ENCODE measurements around the gene IPCEF1. TPM values are rescaled to one million over a fixed set of nuclear protein-coding genes. Genes with fewer than 3 reads are reported as not detected.

IPCEF1 gene
- total RNA-seq, 4 donors from 2014 or later = 34.4 to 86.4 (median 73.6) TPM

DNA sequence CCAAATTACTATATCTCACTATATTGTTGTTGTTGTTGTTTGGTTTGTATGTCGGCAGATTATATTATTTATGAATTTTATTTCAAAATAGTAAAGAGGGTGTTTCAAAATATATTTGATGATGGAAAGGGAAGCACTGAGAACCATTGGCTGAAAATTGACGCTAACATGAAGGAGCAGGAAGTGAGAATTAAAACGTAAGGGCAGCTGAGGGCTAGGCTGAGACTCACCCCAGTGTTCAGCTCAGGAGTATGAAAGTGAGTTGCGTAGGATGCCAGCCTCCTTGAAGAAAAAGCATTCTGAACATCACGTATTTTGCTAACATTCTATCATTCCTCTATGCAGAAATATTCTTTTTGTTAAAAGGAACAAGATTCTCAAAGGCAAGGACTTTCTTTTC lies 10.7 kb upstream of the IPCEF1 start:
- Histone ChIP-seq H3K9me3 (no peaks in the 10 kb centered on the region), H3K4me3 (replicated peaks in 1 of 3) (no peak overlapping the region), H3K4me1 (peaks cover 0 to 7% of the 10 kb centered on the region in 2 donors), H3K36me3 (no peaks in the 10 kb centered on the region), H3K27me3 (no peaks in the 10 kb centered on the region), H3K27ac (no peak overlapping the region)
- intact Hi-C loops (cut with DNase I) = no loop called here
- 92 to 94% methylated on average over 5 of the region's 5 CpGs for WGBS, 2 donors
- TF ChIP-seq CTCF (IDR thresholded peaks at IDR 0.05) (no peak), POLR2A (IDR thresholded peaks at IDR 0.05) (no peak)
- no peak for DNase-seq

DNA sequence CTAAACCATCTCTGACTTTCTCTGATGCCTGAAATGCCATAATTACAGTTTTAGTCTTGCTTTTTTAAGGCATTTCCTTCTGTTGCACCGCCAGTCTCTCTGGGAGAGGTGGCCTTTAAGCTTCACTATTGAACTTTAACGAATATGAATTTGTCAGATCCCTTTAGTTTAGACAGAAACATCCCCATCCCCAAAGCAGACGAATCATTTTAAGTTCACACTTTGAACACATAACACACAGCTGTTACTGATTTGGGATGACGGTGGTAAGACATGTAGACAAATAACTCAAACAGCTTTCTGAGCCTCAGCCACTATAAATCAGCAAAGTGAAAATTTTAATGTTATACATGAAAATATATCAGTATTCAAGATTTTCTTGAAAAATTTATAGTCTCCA lies 7.2 kb upstream of the IPCEF1 start:
- no peak for TF ChIP-seq CTCF (IDR thresholded peaks at IDR 0.05)
- TF ChIP-seq POLR2A (IDR thresholded peaks at IDR 0.05) = no peak
- Histone ChIP-seq H3K27me3 (no peaks in the 10 kb centered on the region), H3K4me3 (replicated peaks in 1 of 3) (no peak overlapping the region), H3K9me3 (no peaks in the 10 kb centered on the region), H3K27ac (no peak overlapping the region), H3K4me1 (peaks cover 0 to 7% of the 10 kb centered on the region in 2 donors), H3K36me3 (no peaks in the 10 kb centered on the region)
- WGBS, 2 donors = 80 to 81% methylated on average over 4 of the region's 4 CpGs
- intact Hi-C loops (cut with DNase I) = no loop called here
- no peak for DNase-seq

DNA sequence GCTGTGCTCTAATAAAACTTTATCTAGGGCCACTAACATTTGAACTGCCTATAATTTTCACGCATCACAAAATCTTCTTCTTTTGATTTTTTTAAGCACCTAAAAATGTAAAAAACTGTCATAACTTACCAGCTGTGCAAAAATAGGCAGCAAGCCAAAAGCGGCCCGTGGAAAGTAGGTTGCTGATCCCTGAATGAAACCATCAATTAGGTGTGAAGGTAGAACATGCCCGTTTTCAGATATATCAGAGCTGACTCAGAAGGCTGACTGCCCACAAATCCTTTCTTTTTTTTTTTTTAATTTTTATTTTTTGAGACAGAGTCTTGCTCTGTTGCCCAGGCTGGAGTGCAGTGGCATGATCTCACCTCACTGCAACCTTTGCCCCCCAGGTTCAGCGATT lies 4.9 kb upstream of the IPCEF1 start:
- 93 to 94% methylated on average over 5 of the region's 5 CpGs for WGBS, 2 donors
- Histone ChIP-seq H3K27ac (no peak overlapping the region), H3K36me3 (no peaks in the 10 kb centered on the region), H3K9me3 (no peaks in the 10 kb centered on the region), H3K4me3 (replicated peaks in 1 of 3) (no peak overlapping the region), H3K27me3 (no peaks in the 10 kb centered on the region), H3K4me1 (no peaks in the 10 kb centered on the region)
- no peak for DNase-seq
- TF ChIP-seq POLR2A (IDR thresholded peaks at IDR 0.05) = no peak
- no peak for TF ChIP-seq CTCF (IDR thresholded peaks at IDR 0.05)
- intact Hi-C loops (cut with DNase I) = no loop called here

DNA sequence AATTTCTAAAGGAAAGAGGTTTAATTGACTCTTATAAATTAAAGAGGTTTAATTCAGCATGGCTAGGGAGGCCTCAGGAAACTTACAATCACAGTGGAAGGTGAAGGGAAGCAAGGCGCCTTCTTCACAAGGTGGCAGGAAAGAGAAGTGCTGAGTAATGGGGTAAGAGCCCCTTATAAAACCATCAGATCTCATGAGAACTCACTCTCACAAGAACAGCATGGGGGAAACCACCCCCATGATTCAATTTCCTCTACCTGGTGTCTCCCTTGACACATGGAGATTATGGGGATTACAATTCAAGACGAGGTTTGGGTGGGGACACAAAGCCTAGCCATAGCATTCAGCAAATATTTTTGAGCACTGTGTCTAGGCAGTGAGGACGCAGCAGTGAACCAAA lies 3.9 kb upstream of the IPCEF1 start:
- Histone ChIP-seq H3K27me3 (no peaks in the 10 kb centered on the region), H3K4me3 (replicated peaks in 1 of 3) (no peak overlapping the region), H3K4me1 (no peaks in the 10 kb centered on the region), H3K36me3 (no peaks in the 10 kb centered on the region), H3K9me3 (no peaks in the 10 kb centered on the region), H3K27ac (no peak overlapping the region)
- 95 to 97% methylated on average over 3 of the region's 3 CpGs for WGBS, 2 donors
- TF ChIP-seq POLR2A (IDR thresholded peaks at IDR 0.05) = no peak
- TF ChIP-seq CTCF (IDR thresholded peaks at IDR 0.05) = no peak
- no peak for DNase-seq
- intact Hi-C loops (cut with DNase I) = no loop called here

GRCh38 chr6:154359679-154360078 lies 3.1 kb upstream of the IPCEF1 start:
- no peaks in the 10 kb centered on the region for H3K36me3 ChIP-seq
- no peak overlapping the region for H3K4me3 ChIP-seq (replicated peaks in 1 of 3)
- no peaks in the 10 kb centered on the region for H3K27me3 ChIP-seq
- H3K4me1 ChIP-seq = no peaks in the 10 kb centered on the region
- 88 to 96% methylated on average over 4 of the region's 4 CpGs for WGBS, 2 donors
- DNase-seq = no peak
- H3K9me3 ChIP-seq = no peaks in the 10 kb centered on the region
- no peak overlapping the region for H3K27ac ChIP-seq
- intact Hi-C loops (cut with DNase I) = no loop called here
- TF ChIP-seq POLR2A (IDR thresholded peaks at IDR 0.05) (no peak), CTCF (IDR thresholded peaks at IDR 0.05) (no peak)

Data from thyroid gland (tissue), 4 donors.